Liver (tissue), 3 donors: ENCODE results near the gene TENM3.

Experiments
- ATF3 ChIP-seq: IDR thresholded peaks from 2 replicates; pipeline ENCODE4 v1.6.1; 2016; ENCODE audit warnings: antibody characterized with exemption
- CTCF ChIP-seq: fragments of 150-350 bp; IDR thresholded peaks from 2 replicates; pipeline ENCODE4 v1.5.1; 2017; ENCODE audit warnings: improper control_type of control experiment, low read depth, low read length; ENCODE audit not compliant: missing input control
- EGR1 ChIP-seq, 2 donors: IDR thresholded peaks; 2 replicates each; pipeline ENCODE4 v1.6.1; 2016 to 2018; ENCODE audit warnings: antibody characterized with exemption in 2 of 2, low read depth in 2 of 2
- FOXA1 ChIP-seq: IDR thresholded peaks from 2 replicates; pipeline ENCODE4 v1.6.1; 2016; ENCODE audit warnings: antibody characterized with exemption
- GABPA ChIP-seq, 2 donors: IDR thresholded peaks in 1 of 2; conservative IDR thresholded peaks in 1 of 2; 2 replicates each; pipeline ENCODE4 v1.6.1; 2016; ENCODE audit warnings: antibody characterized with exemption in 2 of 2, mild to moderate bottlenecking in 1 of 2, moderate library complexity in 1 of 2
- JUND ChIP-seq, 2 donors: IDR thresholded peaks; 2 replicates each; pipeline ENCODE4 v1.6.1; 2016; ENCODE audit warnings: antibody characterized with exemption in 2 of 2
- MAX ChIP-seq: IDR thresholded peaks from 2 replicates; pipeline ENCODE4 v1.6.1; 2016; ENCODE audit warnings: antibody characterized with exemption
- RAD21 ChIP-seq, 2 donors: IDR thresholded peaks; 2 replicates each; pipeline ENCODE4 v1.6.1; 2016; ENCODE audit warnings: antibody characterized with exemption in 2 of 2, mild to moderate bottlenecking in 2 of 2
- REST ChIP-seq: IDR thresholded peaks from 2 replicates; pipeline ENCODE4 v1.6.1; 2016; ENCODE audit warnings: antibody characterized with exemption, mild to moderate bottlenecking
- SP1 ChIP-seq: IDR thresholded peaks from 2 replicates; pipeline ENCODE4 v1.6.1; 2018; ENCODE audit warnings: antibody characterized with exemption, mild to moderate bottlenecking
- YY1 ChIP-seq: IDR thresholded peaks from 2 replicates; pipeline ENCODE4 v1.6.1; 2016; ENCODE audit warnings: antibody characterized with exemption, mild to moderate bottlenecking
- ZBTB33 ChIP-seq: IDR thresholded peaks from 2 replicates; pipeline ENCODE4 v1.6.1; 2016; ENCODE audit warnings: antibody characterized with exemption
- donor health status: healthy.
- donor health status: healthy.

GRCh38 chr4:182205306-182205705 is 37.9 kb upstream of the TENM3 start:
- no peak for TF ChIP-seq CTCF
- TF ChIP-seq REST: no peak
- no peak for TF ChIP-seq MAX
- TF ChIP-seq SP1: no peak
- no peak for TF ChIP-seq GABPA (IDR thresholded peaks at IDR 0.05 in 1 of 2, conservative IDR thresholded peaks at IDR 0.05 in 1 of 2)
- TF ChIP-seq ZBTB33: no peak
- TF ChIP-seq JUND (IDR thresholded peaks at IDR 0.05): no peak
- TF ChIP-seq YY1: no peak
- TF ChIP-seq RAD21 (IDR thresholded peaks at IDR 0.05): no peak
- TF ChIP-seq FOXA1: no peak
- no peak for TF ChIP-seq EGR1 (IDR thresholded peaks at IDR 0.05; ENCODE audit: low read depth in 2 of 2)
- TF ChIP-seq ATF3: no peak
